Keratinocyte (primary cell): ENCODE results near the gene MYORG.

Source experiments
- CTCF ChIP-seq, 3 experiments: IDR thresholded peaks in 1 of 3; conservative IDR thresholded peaks in 1 of 3; optimal IDR thresholded peaks in 1 of 3; 2 replicates in 2 of 3; 3 replicates in 1 of 3; pipeline versions ENCODE3 to v1.5.1; 2011; ENCODE audit warnings: low read length in 3 of 3, mild to moderate bottlenecking in 3 of 3, moderate library complexity in 2 of 3, control low read depth in 1 of 3, inconsistent platforms in 1 of 3; ENCODE audit not compliant: insufficient read depth in 2 of 3; ENCODE audit errors: extremely low read depth in 1 of 3
- EZH2 ChIP-seq: IDR thresholded peaks from one replicate; pipeline ENCODE4 v1.6.1; 2012; ENCODE audit warnings: inconsistent platforms, mild to moderate bottlenecking, low read length, moderate library complexity

GRCh38 chr9:34378376-34379060 is 1.8 kb upstream of the MYORG start:
- no peak for TF ChIP-seq CTCF (optimal IDR thresholded peaks at IDR 0.05 in 1 of 3, IDR thresholded peaks at IDR 0.05 in 1 of 3, conservative IDR thresholded peaks at IDR 0.05 in 1 of 3; ENCODE audit: extremely low read depth in 1 of 3, insufficient read depth in 2 of 3, low read length in 3 of 3)
- no peak for TF ChIP-seq EZH2
